HuH-7.5 (cell line): ENCODE measurements around the gene MAN2A1.
"Not testable (repeated sequence)": the region's sequence is repeated elsewhere in the genome, so short reads cannot be mapped to it uniquely, and the experiment has no call there.

Experiments used
- DNase-seq: peaks from one replicate; pipeline ENCODE4 v3.0.0; 2011; ENCODE audit warnings: low spot score

The MAN2A1 gene

GRCh38 chr5:109868737-109869136, 179.0 kb downstream of the MAN2A1 start:
- DNase-seq: no peak

- no peak for DNase-seq
These were observed 184.0 kb downstream of the MAN2A1 start for GRCh38 chr5:109873687-109874086.

DNA sequence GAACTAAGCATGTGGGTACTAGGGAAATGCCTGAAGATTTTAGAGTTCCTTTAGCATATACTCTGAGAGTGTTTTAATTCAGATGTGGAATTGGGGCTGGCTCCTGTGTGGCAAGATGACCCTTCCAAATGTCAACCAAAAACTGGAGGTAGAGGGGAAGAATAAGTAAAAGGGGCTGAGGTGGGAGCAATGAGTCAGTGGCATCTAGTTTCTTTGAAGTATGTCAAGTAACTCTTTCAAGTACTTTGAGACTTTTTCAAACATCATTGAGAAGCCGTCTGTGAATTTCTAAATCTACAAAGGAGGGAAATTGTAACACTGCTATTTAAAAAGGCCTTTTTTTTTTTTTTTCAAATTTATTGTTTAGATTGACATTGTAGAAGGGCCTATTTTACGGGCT, 184.4 kb downstream of the MAN2A1 start:
- no peak for DNase-seq

DNA sequence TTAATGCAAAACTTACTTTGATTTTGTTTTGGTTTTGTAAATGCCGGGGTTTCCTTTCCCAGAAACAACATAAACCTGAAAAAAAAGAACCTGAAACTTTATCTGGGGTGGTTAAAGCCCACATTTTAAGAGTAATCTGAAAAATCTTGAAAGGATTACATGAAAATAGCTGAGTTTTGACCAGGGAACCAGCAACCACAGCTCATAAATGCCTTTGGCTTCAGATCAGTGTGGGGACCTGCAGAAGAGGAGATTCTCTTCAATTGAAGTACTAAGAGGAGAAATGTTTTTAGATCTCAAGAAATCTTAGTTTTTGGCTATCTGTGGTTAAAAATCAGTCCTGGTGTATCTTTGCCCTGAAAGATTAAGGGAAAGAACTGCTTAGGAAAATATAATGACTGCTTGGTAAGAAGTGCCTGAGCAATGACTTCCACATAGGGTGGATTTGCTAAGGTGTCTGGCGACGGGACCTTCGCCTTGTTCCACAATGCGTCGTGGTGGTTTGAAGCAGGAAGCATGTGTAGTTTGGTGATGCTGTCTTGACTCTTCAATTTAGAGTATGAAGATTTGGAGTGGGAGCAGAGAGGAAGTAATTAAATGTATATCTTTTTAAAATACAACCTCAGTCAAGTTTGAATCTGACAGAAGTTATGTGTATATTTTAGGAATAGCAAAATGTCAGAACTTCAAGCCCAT, 186.5 kb downstream of the MAN2A1 start:
- DNase-seq: no peak

GRCh38 chr5:109876941-109877669, 187.4 kb downstream of the MAN2A1 start:
- no peak for DNase-seq

DNA sequence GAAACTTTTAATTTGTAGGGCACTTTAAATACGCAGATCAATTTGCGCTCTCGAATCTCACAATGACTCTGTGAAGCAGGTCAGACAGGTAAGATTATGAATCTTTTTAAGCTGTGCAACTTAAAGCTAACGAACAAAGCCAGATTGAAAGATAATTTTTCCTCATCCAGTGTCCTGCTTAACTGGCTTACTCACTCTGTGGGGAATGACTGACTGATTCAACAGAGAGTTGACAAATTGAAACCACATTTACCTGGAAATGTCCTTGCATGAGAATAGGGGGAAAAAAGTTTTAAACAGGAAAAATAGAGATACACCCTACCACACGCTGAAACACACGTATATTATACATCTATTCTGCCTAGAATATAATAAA, 187.9 kb downstream of the MAN2A1 start:
- DNase-seq: no peak

DNA sequence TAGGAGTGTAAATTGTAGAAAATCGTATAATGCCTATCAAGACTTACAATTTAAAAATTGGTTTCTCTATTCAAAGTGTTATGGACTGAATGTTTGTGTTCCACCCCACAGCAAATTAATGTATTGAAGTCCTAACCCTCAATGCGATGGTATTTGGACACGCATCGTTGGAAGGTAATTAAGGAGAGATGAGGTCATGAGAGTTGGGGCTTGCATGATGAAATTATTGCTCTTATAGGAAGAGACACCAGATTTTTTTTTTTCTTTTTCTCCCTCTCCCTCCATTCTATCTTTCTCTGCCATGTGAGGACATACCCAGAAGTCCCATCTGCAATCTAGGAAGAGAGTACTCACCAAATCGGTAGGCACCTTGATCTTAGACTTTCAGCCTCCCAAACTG, 189.2 kb downstream of the MAN2A1 start:
- no peak for DNase-seq

- no peak for DNase-seq
These were observed 191.4 kb downstream of the MAN2A1 start for GRCh38 chr5:109880907-109881685.

GRCh38 chr5:109882546-109882945, 192.8 kb downstream of the MAN2A1 start:
- DNase-seq: no peak

- DNase-seq: no peak
These were observed 194.9 kb downstream of the MAN2A1 start for GRCh38 chr5:109884676-109885075.

- no peak for DNase-seq
These were observed 195.5 kb downstream of the MAN2A1 start for GRCh38 chr5:109885205-109885604.

DNA sequence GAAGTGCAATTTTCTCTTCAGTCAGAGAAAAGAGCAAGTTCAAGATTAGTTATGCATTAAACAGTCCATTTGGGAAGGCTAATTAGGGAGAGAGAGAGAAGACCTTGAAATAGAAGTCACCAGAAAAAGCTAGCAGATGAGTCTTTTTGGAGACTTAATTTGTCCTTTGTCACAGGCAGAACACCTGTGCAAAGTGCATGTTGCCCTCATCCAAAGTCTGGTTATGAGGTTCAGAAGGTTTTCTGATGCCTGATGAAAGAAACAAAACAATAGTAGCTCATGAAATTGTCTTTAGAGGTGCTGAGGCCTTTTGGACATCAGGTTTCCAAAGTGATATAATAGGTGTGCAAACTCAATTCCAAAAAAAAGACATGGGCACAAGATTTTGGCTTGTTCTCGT, 199.3 kb downstream of the MAN2A1 start:
- no peak for DNase-seq

GRCh38 chr5:109893271-109893670, 203.5 kb downstream of the MAN2A1 start:
- not testable (repeated sequence) for DNase-seq

DNA sequence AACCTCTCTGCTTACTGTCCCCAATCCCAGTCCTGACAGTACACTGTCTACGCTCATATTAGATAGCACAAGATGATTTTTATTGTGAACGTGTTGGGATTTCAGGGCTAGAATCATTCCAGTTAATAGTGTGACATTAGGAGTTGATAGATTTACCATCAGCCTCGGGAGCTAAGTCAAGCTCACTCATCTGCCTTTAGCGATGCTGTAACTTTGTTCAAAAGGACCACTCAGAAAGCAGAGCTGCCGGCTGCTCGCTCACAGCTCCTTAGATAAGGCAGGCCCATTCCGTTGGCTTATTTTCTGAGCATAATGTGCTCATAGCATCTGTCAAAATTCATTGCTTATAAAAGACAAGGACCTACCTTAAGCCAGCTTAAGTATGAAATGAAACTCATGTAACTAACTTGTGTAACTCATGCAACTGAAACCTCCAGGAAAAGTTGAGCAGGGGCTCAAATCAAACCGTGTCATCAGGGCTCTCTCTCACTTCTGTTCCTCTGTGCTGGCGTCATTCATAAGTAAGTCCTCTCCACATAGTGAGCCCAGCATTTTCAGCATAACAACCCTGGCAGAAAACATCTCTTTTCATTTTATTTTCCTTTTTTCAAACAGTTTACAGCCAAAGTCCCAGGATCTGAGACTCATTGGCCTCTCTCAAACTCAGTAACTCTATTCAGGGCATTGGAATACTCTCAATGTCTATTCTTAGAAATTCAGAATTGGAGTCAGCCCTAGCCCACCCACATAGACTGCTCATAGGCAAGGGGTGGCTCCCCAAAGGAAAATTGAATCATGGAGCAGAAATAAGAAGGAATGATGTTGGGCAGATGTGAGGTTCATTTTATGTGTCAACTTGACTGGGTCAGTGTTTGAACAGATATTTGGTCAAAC, 208.8 kb downstream of the MAN2A1 start:
- DNase-seq: no peak

DNA sequence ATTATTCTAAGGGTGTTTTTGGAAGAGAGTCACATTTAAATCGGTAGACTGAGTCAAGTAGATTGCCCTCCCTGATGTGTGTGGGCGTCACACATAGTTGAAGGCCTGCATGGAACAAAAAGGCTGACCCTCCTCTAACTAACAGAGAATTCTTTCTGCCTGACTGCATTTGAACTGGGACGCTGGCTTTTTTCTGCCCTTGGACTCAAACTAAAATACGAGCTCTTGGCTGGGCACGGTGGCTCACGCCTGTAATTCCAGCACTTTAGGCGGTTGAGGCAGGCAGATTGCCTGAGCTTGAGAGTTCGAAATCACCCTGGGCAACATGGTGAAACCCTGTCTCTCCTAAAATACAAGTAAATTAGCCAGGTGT, 209.4 kb downstream of the MAN2A1 start:
- DNase-seq: no peak

DNA sequence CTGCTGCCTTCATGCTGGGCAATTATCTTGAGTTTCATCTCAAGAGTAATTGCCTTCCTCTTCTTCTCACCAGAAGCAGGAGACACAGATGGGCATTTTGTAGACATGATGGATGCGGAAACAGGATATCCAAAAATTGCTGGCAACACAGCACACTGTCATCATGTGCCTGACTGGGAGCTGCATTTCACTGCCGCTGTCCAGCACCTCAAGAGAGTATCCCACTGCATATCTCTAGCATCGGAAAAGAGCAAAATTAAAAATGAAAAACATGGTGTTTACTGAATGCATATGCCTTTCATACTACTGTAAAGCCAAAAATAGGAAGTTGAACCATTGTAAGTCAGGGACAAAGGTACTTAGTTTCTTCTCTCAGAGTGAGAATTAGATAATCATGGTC, 210.7 kb downstream of the MAN2A1 start:
- DNase-seq: no peak

DNA sequence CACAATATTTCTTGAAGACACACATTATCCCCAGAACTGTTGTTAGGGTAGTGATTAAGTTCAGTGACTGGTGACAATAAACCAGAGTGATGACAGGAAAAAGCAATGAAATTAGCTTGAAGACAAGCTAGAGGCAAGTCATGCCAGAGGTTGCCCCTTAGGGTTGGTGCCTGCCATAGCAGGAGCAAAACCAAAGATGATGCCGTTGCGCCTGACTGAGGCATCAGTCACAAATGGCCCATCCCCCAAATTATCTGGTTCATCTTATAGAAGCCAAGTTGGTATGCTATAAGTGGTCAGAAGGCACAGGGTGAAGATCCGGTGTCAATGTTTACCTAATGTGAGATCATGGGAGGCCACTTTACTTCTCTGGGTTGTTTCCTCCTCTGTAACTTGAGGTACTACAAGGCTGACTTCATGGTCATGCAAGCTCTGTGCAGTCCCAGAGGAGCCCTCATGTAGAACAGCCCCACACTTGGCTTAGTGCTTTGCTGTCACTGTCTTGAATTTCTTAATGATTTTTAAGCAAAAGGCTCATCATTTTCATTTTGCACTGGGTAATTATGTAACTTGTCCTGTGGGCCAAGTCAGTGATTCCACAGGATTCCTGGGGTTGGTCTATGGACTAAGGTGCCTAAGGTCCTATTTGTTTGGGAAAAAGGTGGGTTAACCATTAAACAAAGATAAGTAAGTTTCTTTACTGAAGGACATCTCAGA, 211.3 kb downstream of the MAN2A1 start:
- peak; percentile 41 for DNase-seq

DNA sequence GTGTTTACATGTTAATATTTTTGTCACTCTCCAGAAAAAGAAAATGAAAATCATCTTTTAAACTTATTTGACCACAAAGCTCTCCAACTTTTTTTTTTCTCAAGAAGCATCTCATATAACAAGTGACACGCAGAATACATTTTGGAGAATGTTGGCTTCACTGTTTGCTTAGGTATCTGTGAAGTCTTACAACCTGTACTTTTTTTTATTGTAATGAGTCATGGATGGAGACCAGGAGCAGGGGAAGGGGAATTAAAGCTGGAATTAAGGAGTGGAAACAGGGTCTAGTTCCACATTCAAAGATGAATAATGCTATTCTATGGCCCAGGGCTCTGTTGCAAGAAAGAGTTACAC, 211.9 kb downstream of the MAN2A1 start:
- no peak for DNase-seq

GRCh38 chr5:109903061-109903460, 213.3 kb downstream of the MAN2A1 start:
- no peak for DNase-seq

DNA sequence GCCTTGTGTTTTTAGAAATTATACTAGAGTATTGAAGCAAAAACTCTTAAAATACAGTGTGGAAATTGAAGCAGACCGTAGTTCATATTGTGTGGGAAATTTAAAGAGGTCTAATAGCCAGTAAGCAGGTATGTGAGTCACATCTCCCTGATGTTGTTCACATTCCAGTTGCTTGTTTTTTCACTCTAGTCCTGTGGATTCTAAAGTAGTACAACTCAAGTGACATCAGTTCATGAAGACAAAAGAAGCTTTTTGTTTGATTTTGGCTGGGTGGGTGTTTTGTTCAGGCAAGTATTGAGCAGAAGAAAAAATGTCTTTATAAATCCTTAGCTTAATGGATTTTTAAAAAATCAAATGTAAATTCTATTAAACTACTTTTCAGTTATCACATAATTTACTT, 216.2 kb downstream of the MAN2A1 start:
- DNase-seq: no peak

DNA sequence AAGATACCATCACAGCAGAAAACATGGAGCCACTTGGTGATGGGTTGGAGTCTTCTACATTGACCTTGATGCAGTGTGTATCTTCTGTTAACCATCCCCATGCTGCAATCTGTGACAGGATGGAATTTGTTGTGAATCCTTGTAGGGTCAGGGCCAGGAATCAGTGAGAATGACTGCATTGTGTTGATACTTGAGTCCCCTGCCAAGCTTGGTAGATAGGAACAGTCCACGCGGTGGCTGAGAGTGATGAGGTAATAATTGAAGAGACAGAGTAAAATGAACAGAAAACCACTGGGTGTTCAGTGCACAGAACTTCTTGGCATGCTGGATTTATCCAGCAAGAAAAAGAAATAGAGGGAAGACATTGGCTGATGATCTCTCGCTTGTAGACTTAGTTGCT, 217.5 kb downstream of the MAN2A1 start:
- DNase-seq: no peak

DNA sequence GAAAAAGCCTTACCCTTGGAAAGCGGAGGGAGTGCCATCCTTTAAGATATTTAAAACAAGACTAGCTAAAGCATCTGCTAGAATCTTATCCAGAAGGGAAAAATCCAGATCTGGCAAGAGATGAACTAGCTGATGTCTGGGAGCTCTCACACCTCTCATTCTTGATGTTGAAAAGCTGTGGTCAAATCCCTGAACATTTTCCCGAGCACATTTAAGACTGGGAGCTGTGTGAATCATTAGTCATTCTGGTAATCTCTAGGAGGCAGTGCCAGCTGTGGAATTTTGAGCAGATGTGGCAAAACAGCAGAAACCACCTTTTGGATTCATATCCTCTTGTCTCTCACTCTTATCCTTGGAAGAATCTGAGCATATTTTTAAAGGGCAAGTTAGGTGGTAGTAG, 218.0 kb downstream of the MAN2A1 start:
- DNase-seq: no peak
